Activated CD8-positive, alpha-beta memory T cell treated with anti-CD3 and anti-CD28 coated beads, Interleukin-2, amount 50 U/mL, for 4 hours (primary cell): ENCODE measurements around the gene KRT17.

Experiments used
- DNase-seq: peaks from one replicate; pipeline ENCODE4 v3.0.0-alpha.2; 2020

The KRT17 gene

GRCh38 chr17:41624208-41625101 is at the start of gene KRT17:
Gene KRT17 (minus strand): TSS chr17:41624575. CDS start chr17:41624509, 66 bp downstream.
- DNase-seq = no peak

GRCh38 chr17:41672153-41672552 is 47.8 kb upstream of the KRT17 start:
- DNase-seq = no peak

GRCh38 chr17:41667280-41668041 is 43.1 kb upstream of the KRT17 start:
- DNase-seq = no peak

DNA sequence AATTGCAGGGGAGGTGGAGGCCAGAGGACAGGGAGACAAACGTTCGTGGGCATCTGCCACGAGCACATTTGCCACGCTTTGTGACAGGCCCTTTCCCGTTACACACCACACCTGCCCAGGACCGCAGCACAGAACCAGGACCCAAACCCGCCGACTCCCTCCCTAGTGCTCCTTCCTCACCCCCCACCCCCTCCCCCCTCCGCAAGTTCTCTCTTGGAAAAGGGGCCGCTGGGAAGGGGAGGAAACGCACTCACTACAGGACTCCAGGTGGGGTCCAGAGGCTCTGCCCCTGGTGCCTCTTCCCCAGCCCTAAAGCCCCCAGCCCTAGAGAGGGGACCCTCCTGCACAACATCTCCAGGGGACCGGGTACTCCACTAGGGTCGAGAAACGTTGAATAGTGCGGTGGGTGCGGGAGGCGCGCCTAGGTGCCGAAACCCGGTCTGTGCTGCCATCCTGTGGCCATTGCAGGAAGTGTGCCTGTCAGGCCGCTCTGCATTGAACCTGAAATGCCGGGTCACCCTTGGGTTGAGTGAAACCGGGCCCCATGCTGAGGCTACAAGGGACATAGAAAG is 42.4 kb upstream of the KRT17 start:
- DNase-seq = peak; percentile 90

- DNase-seq = peak; percentile 51
Measured at GRCh38 chr17:41666237-41666641, 41.9 kb upstream of the KRT17 start.

- DNase-seq = peak; percentile 88
Measured at GRCh38 chr17:41665566-41666236, 41.3 kb upstream of the KRT17 start.

- DNase-seq = no peak
Measured at GRCh38 chr17:41664587-41665565, 40.5 kb upstream of the KRT17 start.

- DNase-seq = no peak
Measured at GRCh38 chr17:41664172-41664457, 39.7 kb upstream of the KRT17 start.

DNA sequence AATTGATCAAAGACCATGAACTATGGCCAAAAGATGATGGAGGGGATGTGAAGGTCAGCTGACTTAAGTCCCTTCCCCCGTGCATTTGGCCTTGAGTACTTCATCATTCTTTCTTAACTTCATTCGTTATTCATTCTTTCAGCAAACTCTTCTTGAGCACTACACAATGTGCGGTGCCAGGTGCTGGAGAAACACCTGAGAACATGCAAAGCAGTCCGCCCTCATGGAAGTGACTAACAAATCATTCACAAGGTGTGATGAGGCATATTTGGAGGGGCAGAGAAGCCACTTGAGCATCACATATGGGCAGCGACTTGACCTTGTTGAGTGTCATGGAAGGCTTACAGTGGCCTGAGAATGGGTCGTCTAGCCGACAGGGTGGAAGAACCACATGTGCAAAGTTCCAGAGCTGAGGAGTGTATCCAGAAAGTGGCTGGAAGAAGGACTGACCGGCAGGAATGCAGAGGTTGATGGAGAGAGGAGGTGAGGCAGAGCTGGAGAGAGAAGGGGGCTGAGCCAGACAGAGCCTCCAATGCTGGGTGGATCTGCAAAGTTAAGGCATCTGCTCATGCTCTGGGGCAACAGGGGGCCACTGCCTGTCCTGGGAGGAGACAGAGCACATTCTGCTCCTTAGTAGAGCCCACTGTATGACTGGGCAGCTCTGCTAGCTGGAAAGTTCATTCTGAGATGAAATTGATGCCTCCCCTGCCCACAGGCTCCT is 39.2 kb upstream of the KRT17 start:
- no peak for DNase-seq

- DNase-seq = no peak
Measured at GRCh38 chr17:41660221-41660711, 35.9 kb upstream of the KRT17 start.

GRCh38 chr17:41659427-41660212 is 35.2 kb upstream of the KRT17 start:
- no peak for DNase-seq

- no peak for DNase-seq
Measured at GRCh38 chr17:41658846-41659245, 34.5 kb upstream of the KRT17 start.

- no peak for DNase-seq
Measured at GRCh38 chr17:41657936-41658335, 33.6 kb upstream of the KRT17 start.

DNA sequence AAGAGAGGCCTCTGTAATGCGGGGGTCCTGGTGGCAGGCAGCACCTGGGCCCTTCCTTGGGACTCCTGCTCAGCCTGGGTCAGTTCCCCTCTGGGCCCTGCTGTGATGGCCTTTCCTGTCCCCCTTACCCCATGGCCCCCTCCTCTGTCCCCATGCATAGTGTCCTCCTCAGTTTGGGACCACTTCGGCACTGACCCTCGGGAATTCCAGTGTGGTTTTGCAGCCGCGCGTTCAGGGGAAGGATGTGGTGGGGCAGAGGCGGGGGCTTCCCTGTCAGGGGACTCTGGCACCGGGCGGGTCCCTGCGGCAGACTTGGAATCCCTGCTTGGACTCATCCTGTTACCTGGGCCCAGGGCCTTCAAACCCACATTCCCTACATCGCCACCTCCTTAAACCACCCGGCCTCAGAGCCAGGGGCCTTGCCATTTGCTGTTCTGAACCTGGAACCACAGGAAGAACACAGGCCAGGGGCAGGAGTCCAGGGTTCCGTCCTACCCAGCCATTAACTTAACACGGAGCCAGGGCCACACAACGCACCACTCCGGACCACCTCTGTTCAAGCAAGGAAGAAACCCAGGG is 32.9 kb upstream of the KRT17 start:
- no peak for DNase-seq

- DNase-seq = no peak
Measured at GRCh38 chr17:41656249-41657023, 32.1 kb upstream of the KRT17 start.

DNA sequence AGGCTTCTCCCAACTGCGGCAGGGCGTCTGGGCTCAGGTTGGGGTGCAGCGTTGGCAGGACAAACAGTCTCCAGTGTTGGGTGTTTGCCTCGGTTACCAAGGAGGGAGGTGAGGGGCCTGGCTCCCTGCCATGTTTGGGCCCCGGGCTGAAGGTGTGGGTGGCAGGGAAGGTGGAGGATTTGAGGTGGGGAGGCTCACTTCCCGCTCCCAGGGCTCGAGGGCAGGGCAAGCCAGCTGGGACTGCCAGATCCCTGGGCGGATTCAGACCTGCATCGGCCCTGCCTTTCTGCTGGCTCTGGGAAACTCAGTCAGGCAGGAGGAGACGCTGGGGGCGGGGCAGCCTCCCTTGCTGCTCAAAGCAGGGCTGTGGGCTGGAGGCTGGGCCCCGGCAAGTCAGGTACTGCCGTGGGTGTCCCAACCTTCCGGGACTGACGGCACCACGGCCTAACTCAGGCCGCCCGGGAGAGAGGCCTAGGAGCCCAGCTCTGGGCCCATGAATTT is 31.3 kb upstream of the KRT17 start:
- DNase-seq = no peak

DNA sequence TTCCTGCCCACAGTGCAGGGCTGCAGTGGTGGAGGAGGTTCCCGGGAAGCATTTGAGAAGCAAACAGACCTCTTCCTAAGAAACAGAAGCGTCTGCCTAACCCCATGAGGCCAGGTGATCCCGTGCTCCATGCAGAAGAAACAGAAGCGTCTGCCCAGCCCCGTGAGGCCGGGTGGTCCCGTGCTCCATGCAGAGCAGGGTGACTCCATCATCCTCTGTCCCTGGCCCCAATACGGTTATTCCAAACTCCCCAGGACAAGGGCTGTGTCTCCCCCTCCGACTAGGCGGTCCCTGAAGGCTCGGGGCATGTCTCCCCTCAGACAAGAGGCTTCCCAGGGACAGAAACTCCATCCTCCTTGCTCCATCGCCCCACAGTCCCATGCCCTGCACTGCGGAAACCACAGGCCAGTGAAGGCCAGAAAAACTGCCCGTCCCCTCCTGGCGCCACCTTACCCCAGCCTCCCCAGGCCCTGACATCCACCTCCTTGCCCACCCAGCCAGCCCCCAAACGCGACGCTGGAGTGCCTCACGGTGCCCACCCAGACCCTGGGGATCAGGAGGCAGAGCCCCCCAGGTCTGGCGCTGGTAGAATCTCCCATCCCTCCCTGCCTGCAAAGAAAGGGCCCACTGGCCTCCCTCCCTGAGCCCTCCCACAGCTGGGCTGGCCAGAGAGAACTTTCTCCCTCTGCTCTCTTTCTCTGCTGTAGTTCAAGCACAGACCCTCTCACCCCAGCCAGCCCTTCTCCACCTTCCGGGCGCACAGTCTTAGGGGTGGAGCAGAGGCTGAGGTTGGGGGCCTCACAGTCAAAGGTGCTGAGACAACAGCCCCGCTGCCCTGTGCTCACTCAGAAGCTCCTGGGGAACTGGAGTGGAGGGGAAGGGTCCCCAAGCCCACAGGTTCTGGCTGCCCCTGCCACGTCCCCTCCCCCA is 30.6 kb upstream of the KRT17 start:
- no peak for DNase-seq
